Suprapubic skin (tissue), 4 donors: Measurements from ENCODE around the gene JPH2. TPM values are rescaled to one million over a fixed set of nuclear protein-coding genes. Genes with fewer than 3 reads are reported as not detected.

Source experiments
- DNase-seq, 2 donors: peaks; one replicate each; pipeline ENCODE4 v3.0.0-alpha.2; 2019; ENCODE audit warnings: low spot score in 2 of 2
- H3K27ac ChIP-seq: fragments of 200-600 bp; sonication (generic); one replicate; pipeline ENCODE4 v1.5.1; 2019
- H3K27me3 ChIP-seq: fragments of 200-600 bp; sonication (generic); one replicate; pipeline ENCODE4 v1.5.1; 2019
- H3K36me3 ChIP-seq: fragments of 200-600 bp; sonication (generic); one replicate; pipeline ENCODE4 v1.5.1; 2019
- H3K4me1 ChIP-seq: fragments of 200-600 bp; sonication (generic); one replicate; pipeline ENCODE4 v1.5.1; 2019
- H3K4me3 ChIP-seq: fragments of 200-600 bp; sonication (generic); one replicate; pipeline ENCODE4 v1.5.1; 2019; ENCODE audit warnings: mild to moderate bottlenecking
- H3K9me3 ChIP-seq: fragments of 200-600 bp; sonication (generic); one replicate; pipeline ENCODE4 v1.5.1; 2019
- CTCF ChIP-seq, 2 donors: fragments of 200-600 bp in 1 of 2; fragments of 450-650 bp in 1 of 2; sonication (generic) in 1 of 2; IDR thresholded peaks; one replicate each; pipeline ENCODE4 v1.5.1; 2016 to 2019; ENCODE audit warnings: antibody characterized with exemption in 2 of 2, mild to moderate bottlenecking in 1 of 2, moderate library complexity in 1 of 2
- EP300 ChIP-seq: sonication (generic); formaldehyde crosslinking; IDR thresholded peaks from one replicate; pipeline ENCODE4 v1.6.1; 2017; ENCODE audit warnings: antibody characterized with exemption
- POLR2A ChIP-seq, 2 donors: fragments of 450-650 bp; IDR thresholded peaks; one replicate each; pipeline ENCODE4 v1.6.1; 2017; ENCODE audit warnings: antibody characterized with exemption in 2 of 2, mild to moderate bottlenecking in 2 of 2, moderate library complexity in 2 of 2
- POLR2AphosphoS5 ChIP-seq, 3 donors: sonication (generic); formaldehyde crosslinking; IDR thresholded peaks; one replicate each; pipeline ENCODE4 v1.6.1; 2017; ENCODE audit warnings: antibody characterized with exemption in 3 of 3
- WGBS: methylation state at CpG from one replicate; pipeline ENCODE4 v1.1.5; 2018; 5-methylcytosine and 5-hydroxymethylcytosine counted together
- total RNA-seq, 4 donors: library from RNA; depleted of rRNA; stranded (reverse); fragments of >200 nt; gene quantifications; one replicate each; pipeline ENCODE4 v1.1.0, GENCODE V29; 2016

JPH2 gene
- total RNA-seq, 4 donors from 2014 or later: 3.8 to 5.0 (median 4.5) TPM

- H3K27me3 ChIP-seq: no peaks in the 10 kb centered on the region
- WGBS: under 1% methylated on average over 69 of the region's 79 CpGs
- H3K4me1 ChIP-seq: peaks cover 56% of the 10 kb centered on the region
- peak within 1 kb of the TSS; percentile 98 for H3K27ac ChIP-seq
- peak within 1 kb of the TSS; percentile 76 for H3K4me3 ChIP-seq
- DNase-seq: peak; percentile 99
- H3K36me3 ChIP-seq: peaks cover 3% of the 10 kb centered on the region
- TF ChIP-seq POLR2AphosphoS5 (IDR thresholded peaks at IDR 0.05) (peak; percentile 66 to 88 (median 80)), EP300 (no peak), CTCF (IDR thresholded peaks at IDR 0.05) (no peak), POLR2A (IDR thresholded peaks at IDR 0.05) (peak; percentile 64 to 85)
- no peaks in the 10 kb centered on the region for H3K9me3 ChIP-seq
Measured at GRCh38 chr20:44210406-44211176, 23.6 kb upstream of the JPH2 start, which contains the start of gene OSER1. Gene OSER1, minus strand, starts transcription at chr20:44210771. Its CDS starts 3,814 bp downstream, at chr20:44206957.

DNA sequence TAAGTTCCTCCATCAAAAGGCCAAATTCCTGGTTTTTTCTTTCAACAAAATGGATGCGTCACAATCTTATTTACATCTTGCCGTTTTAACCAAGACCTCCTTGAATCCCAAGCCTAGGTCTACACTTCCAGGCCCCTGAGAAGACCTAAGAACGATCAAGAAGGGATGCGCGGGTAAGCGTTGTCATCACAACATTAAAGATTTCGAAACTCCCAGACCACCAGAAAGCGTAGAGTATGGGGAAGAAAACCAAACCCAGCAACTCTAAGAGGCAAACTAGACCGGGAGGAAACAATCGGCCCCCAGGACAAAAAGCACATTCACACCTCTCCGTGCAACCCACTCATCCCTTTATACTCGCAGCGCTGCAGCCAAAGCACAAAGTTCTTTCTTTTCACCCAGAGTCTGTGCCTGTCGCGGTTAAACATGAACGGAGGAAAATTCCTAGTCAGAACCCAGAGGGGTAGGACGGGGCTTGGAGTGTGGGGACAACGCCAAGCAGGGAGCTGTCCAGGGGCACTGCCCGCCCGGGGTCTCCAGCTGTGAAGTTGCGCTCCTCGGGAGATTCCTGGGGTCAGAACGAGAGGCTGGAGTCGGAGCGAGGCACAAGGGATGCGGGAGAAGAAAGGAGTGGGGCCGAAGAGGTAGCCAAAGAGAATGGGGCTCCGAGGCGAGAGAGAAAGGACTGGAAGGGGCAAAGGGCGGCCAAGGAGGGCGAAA is 22.9 kb upstream of the JPH2 start:
- Histone ChIP-seq H3K27ac (peak overlapping the region; percentile 98), H3K4me3 (peak overlapping the region; percentile 76), H3K27me3 (no peaks in the 10 kb centered on the region), H3K4me1 (peaks cover 54% of the 10 kb centered on the region), H3K9me3 (no peaks in the 10 kb centered on the region), H3K36me3 (peaks cover 6% of the 10 kb centered on the region)
- no peak for TF ChIP-seq CTCF (IDR thresholded peaks at IDR 0.05)
- TF ChIP-seq POLR2A (IDR thresholded peaks at IDR 0.05): no peak
- TF ChIP-seq EP300: no peak
- no peak for TF ChIP-seq POLR2AphosphoS5 (IDR thresholded peaks at IDR 0.05)
- WGBS: under 1% methylated on average over 31 of the region's 31 CpGs
- DNase-seq: peak in 1 of 2 donors; percentile 82

GRCh38 chr20:44208770-44209169 is 21.8 kb upstream of the JPH2 start:
- H3K4me3 ChIP-seq: peak overlapping the region; percentile 76
- H3K4me1 ChIP-seq: peaks cover 65% of the 10 kb centered on the region
- H3K27ac ChIP-seq: peak overlapping the region; percentile 98
- H3K9me3 ChIP-seq: no peaks in the 10 kb centered on the region
- no peak for TF ChIP-seq POLR2AphosphoS5 (IDR thresholded peaks at IDR 0.05)
- TF ChIP-seq POLR2A (IDR thresholded peaks at IDR 0.05): no peak
- no peak for TF ChIP-seq CTCF (IDR thresholded peaks at IDR 0.05)
- no peaks in the 10 kb centered on the region for H3K27me3 ChIP-seq
- DNase-seq: no peak
- H3K36me3 ChIP-seq: peaks cover 6% of the 10 kb centered on the region
- 12% methylated on average over 7 of the region's 7 CpGs for WGBS

DNA sequence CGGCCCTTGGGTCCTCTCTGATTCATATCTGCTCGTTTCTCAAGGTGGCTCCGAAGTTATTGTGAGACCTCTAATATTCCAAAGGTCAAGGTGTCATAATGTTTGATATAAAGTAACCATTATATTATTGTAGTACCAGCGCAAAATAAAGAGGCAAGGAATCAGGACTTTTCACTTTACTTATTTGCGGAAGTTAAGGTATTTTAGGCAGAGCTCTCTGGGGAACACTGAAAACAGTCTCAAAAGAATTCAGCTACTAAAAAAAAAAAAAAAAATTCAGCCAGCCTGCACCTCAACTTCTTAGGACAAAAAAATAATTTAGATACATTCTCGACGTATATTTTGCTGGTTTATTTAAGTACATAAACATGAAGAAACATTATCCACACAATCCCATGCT is 21.2 kb upstream of the JPH2 start:
- no peak for DNase-seq
- Histone ChIP-seq H3K27ac (no peak overlapping the region), H3K4me1 (peaks cover 71% of the 10 kb centered on the region), H3K4me3 (peak overlapping the region; percentile 76), H3K36me3 (peaks cover 6% of the 10 kb centered on the region), H3K27me3 (no peaks in the 10 kb centered on the region), H3K9me3 (no peaks in the 10 kb centered on the region)
- TF ChIP-seq POLR2A (IDR thresholded peaks at IDR 0.05) (no peak), POLR2AphosphoS5 (IDR thresholded peaks at IDR 0.05) (no peak), EP300 (no peak), CTCF (IDR thresholded peaks at IDR 0.05) (no peak)
- WGBS: 50% methylated on average over 7 of the region's 7 CpGs

- H3K4me1 ChIP-seq: peaks cover 75% of the 10 kb centered on the region
- DNase-seq: no peak
- no peak overlapping the region for H3K27ac ChIP-seq
- H3K36me3 ChIP-seq: peaks cover 13% of the 10 kb centered on the region
- TF ChIP-seq POLR2A (IDR thresholded peaks at IDR 0.05) (no peak), EP300 (no peak), POLR2AphosphoS5 (IDR thresholded peaks at IDR 0.05) (no peak), CTCF (IDR thresholded peaks at IDR 0.05) (no peak)
- no peak overlapping the region for H3K4me3 ChIP-seq
- 25% methylated on average over 3 of the region's 3 CpGs for WGBS
- H3K9me3 ChIP-seq: no peaks in the 10 kb centered on the region
- H3K27me3 ChIP-seq: no peaks in the 10 kb centered on the region
Measured at GRCh38 chr20:44207126-44207723, 20.2 kb upstream of the JPH2 start.
